PC-3 (cell line): ENCODE results near the gene MSI2. TPM values are rescaled to one million over a fixed set of nuclear protein-coding genes. Genes with fewer than 3 reads are reported as not detected.
A peak's percentile ranks its signal among the peaks of the same experiment; 100 is the strongest.

ENCODE experiments used
- ATAC-seq: fragments of 200-7000 bp; cut with Tn5 transposase; 2 replicates; pipeline ENCODE4 v1.9.1; 2020; ENCODE audit warnings: mild to moderate bottlenecking, moderate library complexity
- BruUV-seq: library from RNA; stranded (reverse); fragments of 400-500 nt; replicated peaks from 2 replicates; lab custom pipeline; 2021; lab: Mats Ljungman, UMichigan
- CTCF ChIA-PET: fragments of 300-600 bp; sonication (Branson Sonifier 250); formaldehyde crosslinking; loops from one replicate; lab custom pipeline; 2022; ENCODE audit warnings: antibody characterized with exemption; lab: Charles Lee
- POLR2A ChIA-PET: fragments of 300-600 bp; sonication (Branson Sonifier 250); formaldehyde crosslinking; loops from one replicate; lab custom pipeline; 2022; ENCODE audit warnings: antibody characterized with exemption; ENCODE audit not compliant: unreplicated experiment; lab: Charles Lee
- DNase-seq: peaks from one replicate; pipeline ENCODE4 v3.0.0-alpha.2; 2015
- H2AFZ ChIP-seq: fragments of 300-600 bp; sonication (generic); 2 replicates; pipeline ENCODE4 v1.6.0; 2016; ENCODE audit warnings: antibody characterized with exemption, low read length
- H3F3A ChIP-seq: fragments of 300-600 bp; sonication (generic); one replicate; pipeline ENCODE4 v1.6.0; 2017; ENCODE audit warnings: antibody characterized with exemption, low read length, control low read depth, mild to moderate bottlenecking; ENCODE audit not compliant: unreplicated experiment
- H3K27ac ChIP-seq: fragments of 300-600 bp; sonication (generic); 2 replicates; pipeline ENCODE4 v1.5.1; 2016; ENCODE audit warnings: mild to moderate bottlenecking, low read length
- H3K27me3 ChIP-seq: fragments of 300-600 bp; sonication (generic); 2 replicates; pipeline ENCODE4 v1.6.1; 2016; ENCODE audit warnings: low read length, mixed read lengths
- H3K36me3 ChIP-seq: fragments of 300-600 bp; sonication (generic); 2 replicates; pipeline ENCODE4 v1.6.1; 2016; ENCODE audit warnings: low read depth, mixed run types, low read length, mixed read lengths
- H3K4me1 ChIP-seq: fragments of 300-600 bp; sonication (generic); 2 replicates; pipeline ENCODE4 v1.5.1; 2016; ENCODE audit warnings: low read length; ENCODE audit not compliant: insufficient read depth
- H3K4me2 ChIP-seq: fragments of 300-600 bp; sonication (generic); 2 replicates; pipeline ENCODE4 v1.6.0; 2016; ENCODE audit warnings: low read length
- H3K4me3 ChIP-seq: fragments of 300-600 bp; sonication (generic); 2 replicates; pipeline ENCODE4 v1.5.1; 2016; ENCODE audit warnings: mild to moderate bottlenecking, low read length, mixed read lengths
- H3K79me2 ChIP-seq: fragments of 300-600 bp; sonication (generic); 2 replicates; pipeline ENCODE4 v1.6.1; 2017; ENCODE audit warnings: low read length, mixed read lengths
- H3K9ac ChIP-seq: fragments of 300-600 bp; sonication (generic); 2 replicates; pipeline ENCODE4 v1.6.0; 2016; ENCODE audit warnings: mild to moderate bottlenecking, low read length
- H3K9me2 ChIP-seq: fragments of 300-600 bp; sonication (generic); replicated peaks from 2 replicates; pipeline ENCODE4 v1.6.1; 2016; ENCODE audit warnings: mixed run types, low read length, mixed read lengths
- H3K9me3 ChIP-seq: fragments of 300-600 bp; sonication (generic); 2 replicates; pipeline ENCODE4 v1.6.1; 2016; ENCODE audit warnings: low read length, mixed read lengths
- H4K20me1 ChIP-seq: fragments of 300-600 bp; sonication (generic); 2 replicates; pipeline ENCODE4 v1.6.1; 2016; ENCODE audit warnings: low read length, mixed read lengths
- CTCF ChIP-seq: fragments of 300-600 bp; sonication (generic); conservative IDR thresholded peaks from 2 replicates; pipeline ENCODE4 v1.5.1; 2017; ENCODE audit warnings: antibody characterized with exemption, low read depth, mild to moderate bottlenecking, low read length
- EZH2 ChIP-seq: fragments of 300-600 bp; sonication (generic); IDR thresholded peaks from one replicate; pipeline ENCODE4 v1.6.1; 2017; ENCODE audit warnings: antibody characterized with exemption, mild to moderate bottlenecking, low read length; ENCODE audit not compliant: unreplicated experiment
- EZH2phosphoT487 ChIP-seq: fragments of 300-600 bp; sonication (generic); IDR thresholded peaks from 2 replicates; pipeline ENCODE4 v1.6.1; 2018; ENCODE audit warnings: mild to moderate bottlenecking, antibody characterized with exemption, low read length, borderline replicate concordance
- intact Hi-C: fragments of 100-400 bp; cut with micrococcal nuclease; formaldehyde crosslinking; loops from 2 replicates; pipeline ENCODE4 v1.9.0; 2023
- total RNA-seq: library from RNA; depleted of rRNA; stranded (reverse); fragments of >200 nt; gene quantifications from 2 replicates; pipeline ENCODE4 v1.2.3, GENCODE V29; 2014

The MSI2 gene
- total RNA-seq, 1 experiment from 2014 or later: 54.7 TPM

- Histone ChIP-seq H3K27me3 (no peaks in the 10 kb centered on the region), H3K9me2 (no peaks in the 10 kb centered on the region), H3K4me2 (no peak overlapping the region), H3K79me2 (no peaks in the 10 kb centered on the region), H4K20me1 (no peaks in the 10 kb centered on the region), H3K27ac (no peak overlapping the region), H3K9ac (no peak overlapping the region), H3K9me3 (no peaks in the 10 kb centered on the region), H3F3A (no peaks in the 10 kb centered on the region), H3K4me1 (peaks cover 17% of the 10 kb centered on the region), H3K36me3 (no peaks in the 10 kb centered on the region), H2AFZ (no peak overlapping the region), H3K4me3 (no peak overlapping the region)
- no peak for ATAC-seq
- ChIA-PET CTCF (no interaction called here), POLR2A (no interaction called here)
- no peak for DNase-seq
- BruUV-seq: no TSS peak
- intact Hi-C loops: no loop called here
- TF ChIP-seq EZH2 (no peak), CTCF (no peak), EZH2phosphoT487 (no peak)
Measured at GRCh38 chr17:57554826-57555635, 298.7 kb downstream of the MSI2 start.

- no peaks in the 10 kb centered on the region for H3K9me2 ChIP-seq
- peaks cover 17% of the 10 kb centered on the region for H3K4me1 ChIP-seq
- no peaks in the 10 kb centered on the region for H3F3A ChIP-seq
- no peak overlapping the region for H3K4me2 ChIP-seq
- no peaks in the 10 kb centered on the region for H3K79me2 ChIP-seq
- no peaks in the 10 kb centered on the region for H3K36me3 ChIP-seq
- no peak overlapping the region for H3K27ac ChIP-seq
- no peak overlapping the region for H2AFZ ChIP-seq
- no peaks in the 10 kb centered on the region for H3K27me3 ChIP-seq
- H3K4me3 ChIP-seq: no peak overlapping the region
- no peak overlapping the region for H3K9ac ChIP-seq
- CTCF ChIA-PET: no interaction called here
- intact Hi-C loops: no loop called here
- no peaks in the 10 kb centered on the region for H4K20me1 ChIP-seq
- DNase-seq (peak; percentile 28), ATAC-seq (no peak)
- TF ChIP-seq EZH2phosphoT487 (no peak), CTCF (no peak), EZH2 (no peak)
- H3K9me3 ChIP-seq: no peaks in the 10 kb centered on the region
- POLR2A ChIA-PET: no interaction called here
- BruUV-seq: no TSS peak
Measured at GRCh38 chr17:57555636-57556175, 299.4 kb downstream of the MSI2 start.

GRCh38 chr17:57556320-57556719 is 300.0 kb downstream of the MSI2 start:
- Histone ChIP-seq H3K4me1 (peaks cover 17% of the 10 kb centered on the region), H3K36me3 (no peaks in the 10 kb centered on the region), H3K9me2 (no peaks in the 10 kb centered on the region), H3K4me3 (no peak overlapping the region), H3K79me2 (no peaks in the 10 kb centered on the region), H3K9me3 (no peaks in the 10 kb centered on the region), H3F3A (no peaks in the 10 kb centered on the region), H3K9ac (no peak overlapping the region), H3K27me3 (no peaks in the 10 kb centered on the region), H3K4me2 (no peak overlapping the region), H2AFZ (no peak overlapping the region), H4K20me1 (no peaks in the 10 kb centered on the region), H3K27ac (no peak overlapping the region)
- ATAC-seq (no peak), DNase-seq (no peak)
- POLR2A ChIA-PET: no interaction called here
- CTCF ChIA-PET: no interaction called here
- BruUV-seq: no TSS peak
- intact Hi-C loops: no loop called here
- no peak for TF ChIP-seq EZH2
- TF ChIP-seq CTCF: no peak
